CD8-positive, alpha-beta memory T cell (primary cell): ENCODE data around the gene PALD1. TPM values are rescaled to one million over a fixed set of nuclear protein-coding genes. Genes with fewer than 3 reads are reported as not detected.

Experiments used
- CTCF ChIA-PET: fragments of 350-600 bp; sonication (Branson Sonifier 250); formaldehyde crosslinking; loops from one replicate; lab custom pipeline; 2021; ENCODE audit warnings: antibody characterized with exemption; lab: Charles Lee
- POLR2A ChIA-PET: fragments of 350-600 bp; sonication (Branson Sonifier 250); formaldehyde crosslinking; loops from one replicate; lab custom pipeline; 2021; ENCODE audit warnings: antibody characterized with exemption; lab: Charles Lee
- DNase-seq, 5 donors: peaks; one replicate each; pipeline versions ENCODE4 v3.0.0 to v3.0.0-alpha.2; 2020 to 2022; ENCODE audit warnings: mixed read lengths in 1 of 5
- H3K27ac ChIP-seq: one replicate; pipeline ENCODE4 v1.7.0; 2013; ENCODE audit warnings: low read depth, mild to moderate bottlenecking, low read length, moderate library complexity
- H3K27me3 ChIP-seq: 2 replicates; pipeline ENCODE4 v1.7.0; 2013; ENCODE audit warnings: low read length, mild to moderate bottlenecking; ENCODE audit not compliant: insufficient read depth, poor library complexity, severe bottlenecking
- H3K36me3 ChIP-seq: 2 replicates; pipeline ENCODE4 v1.7.0; 2013; ENCODE audit warnings: mild to moderate bottlenecking, low read length, moderate library complexity; ENCODE audit not compliant: insufficient read depth
- H3K4me1 ChIP-seq: 2 replicates; pipeline ENCODE4 v1.7.0; 2013; ENCODE audit warnings: mild to moderate bottlenecking, low read length, moderate library complexity; ENCODE audit not compliant: insufficient read depth
- H3K4me3 ChIP-seq: 2 replicates; pipeline ENCODE4 v1.7.0; 2013; ENCODE audit warnings: mild to moderate bottlenecking, low read length
- H3K9me3 ChIP-seq: 2 replicates; pipeline ENCODE4 v1.7.0; 2013; ENCODE audit warnings: mild to moderate bottlenecking, low read length
- H3K27ac Mint-ChIP-seq, 8 donors: one replicate each; pipeline ENCODE4 v1.8.0; 2020 to 2021; ENCODE audit warnings: mixed read lengths in 8 of 8, mild to moderate bottlenecking in 6 of 8, inconsistent platforms in 3 of 8, moderate library complexity in 3 of 8
- H3K27me3 Mint-ChIP-seq, 2 donors: one replicate each; pipeline ENCODE4 v1.8.0; 2020 to 2021; ENCODE audit warnings: mixed read lengths in 2 of 2, mild to moderate bottlenecking in 1 of 2, moderate library complexity in 1 of 2
- H3K36me3 Mint-ChIP-seq, 3 donors: one replicate each; pipeline ENCODE4 v1.8.0; 2020 to 2021; ENCODE audit warnings: mixed read lengths in 3 of 3, inconsistent platforms in 1 of 3, mild to moderate bottlenecking in 1 of 3
- H3K4me1 Mint-ChIP-seq, 3 donors: one replicate each; pipeline ENCODE4 v1.8.0; 2020 to 2021; ENCODE audit warnings: mixed read lengths in 3 of 3, inconsistent platforms in 1 of 3, mild to moderate bottlenecking in 1 of 3
- H3K4me3 Mint-ChIP-seq, 7 donors: one replicate each; pipeline ENCODE4 v1.8.0; 2020 to 2021; ENCODE audit warnings: mixed read lengths in 7 of 7, mild to moderate bottlenecking in 6 of 7, moderate library complexity in 4 of 7, inconsistent platforms in 2 of 7
- H3K9me3 Mint-ChIP-seq, 5 donors: one replicate each; pipeline ENCODE4 v1.8.0; 2020 to 2022; ENCODE audit warnings: mixed read lengths in 5 of 5, mild to moderate bottlenecking in 3 of 5, moderate library complexity in 2 of 5, inconsistent platforms in 1 of 5
- polyA plus RNA-seq: library from polyadenylated mRNA; unstranded; fragments of 300-500 nt; fragmentation: Illumina TruSeq; gene quantifications from one replicate; pipeline ENCODE4 v1.2.3, GENCODE V29; 2021
- total RNA-seq, 2 experiments: library from RNA; stranded (reverse); gene quantifications; one replicate each; pipeline ENCODE4 v1.2.3, GENCODE V29; 2021

PALD1 gene
- total and polyA plus RNA-seq, 3 experiments from 2014 or later, result 0.20 to 0.29 TPM; not detected in 1

DNA sequence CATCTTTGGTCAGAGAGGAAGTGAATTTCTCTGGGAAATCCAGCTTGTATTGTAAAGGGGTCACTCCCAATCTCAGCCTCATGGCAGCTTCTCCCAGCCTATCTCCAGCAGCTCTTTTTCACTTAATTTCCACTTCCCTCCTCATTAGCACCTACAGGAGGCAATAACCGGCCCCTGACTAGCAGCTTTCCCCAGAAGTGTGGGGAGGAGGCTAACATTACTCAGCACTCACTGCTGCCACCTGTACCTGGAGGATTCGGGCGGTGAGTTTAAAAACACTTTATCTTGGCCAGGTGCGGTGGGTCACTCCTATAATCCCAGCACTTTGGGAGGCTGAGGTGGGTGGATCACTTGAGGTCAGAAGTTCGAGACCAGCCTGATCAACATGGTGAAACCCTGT, 40.8 kb upstream of the PALD1 start:
- H3K4me1 Mint-ChIP-seq, result peaks cover 23 to 39% (median 25%) of the 10 kb centered on the region in 3 donors
- peaks cover 21% of the 10 kb centered on the region for H3K27me3 ChIP-seq
- CTCF ChIA-PET, result no interaction called here
- no peak overlapping the region for H3K4me3 ChIP-seq
- H3K4me3 Mint-ChIP-seq, result no peak overlapping the region
- no peaks in the 10 kb centered on the region for H3K36me3 Mint-ChIP-seq
- H3K9me3 ChIP-seq, result no peaks in the 10 kb centered on the region
- peak overlapping the region in 1 of 8 donors; percentile 58 for H3K27ac Mint-ChIP-seq
- peaks cover 30 to 31% of the 10 kb centered on the region in 2 donors for H3K27me3 Mint-ChIP-seq
- no peaks in the 10 kb centered on the region for H3K9me3 Mint-ChIP-seq
- POLR2A ChIA-PET, result no interaction called here
- no peak overlapping the region for H3K27ac ChIP-seq
- H3K36me3 ChIP-seq, result no peaks in the 10 kb centered on the region
- no peak for DNase-seq
- peaks cover 31% of the 10 kb centered on the region for H3K4me1 ChIP-seq

DNA sequence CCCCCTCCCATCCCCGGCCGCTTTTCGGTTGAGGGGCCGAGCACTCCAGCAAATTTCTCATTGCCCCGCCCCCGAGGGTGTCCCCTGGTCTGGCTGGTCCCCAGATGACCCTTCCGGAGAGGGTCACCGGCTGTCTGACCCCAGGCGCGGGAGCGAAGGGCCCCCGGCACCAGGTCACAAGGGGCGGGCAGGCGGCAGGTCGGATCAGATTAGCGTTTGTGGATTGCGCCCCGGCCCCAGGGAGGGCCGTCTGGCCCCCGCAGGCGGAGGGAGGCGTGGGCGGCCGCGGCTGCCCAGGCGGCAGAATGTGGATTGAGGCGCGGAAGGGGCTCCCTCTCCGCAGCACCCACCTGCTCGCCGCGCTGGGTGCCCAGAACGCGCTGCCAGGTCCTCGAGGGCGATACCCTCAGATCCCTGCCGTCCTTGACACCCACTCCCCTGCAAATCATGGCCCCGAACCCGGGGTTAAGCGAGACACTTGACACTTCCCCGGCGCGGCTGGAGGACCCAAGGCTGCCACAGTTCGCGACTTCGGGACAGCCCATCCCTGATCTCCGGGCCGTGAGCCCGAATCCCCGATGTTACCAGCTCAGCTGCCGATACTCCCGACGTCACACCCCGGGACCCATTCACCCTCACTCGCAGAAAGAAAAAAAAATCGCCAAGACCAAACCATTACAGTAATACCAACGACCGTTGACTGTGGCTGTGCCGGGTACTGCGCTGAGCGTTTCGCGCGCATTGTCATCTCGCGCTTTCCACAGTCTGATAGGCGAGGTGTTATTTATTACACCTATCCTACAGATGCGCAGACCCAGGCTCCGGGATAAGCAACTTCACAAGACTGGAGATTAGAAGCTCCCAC, 38.0 kb upstream of the PALD1 start:
- Histone ChIP-seq H3K9me3 (no peaks in the 10 kb centered on the region), H3K4me3 (peak overlapping the region; percentile 34), H3K27ac (no peak overlapping the region), H3K36me3 (no peaks in the 10 kb centered on the region), H3K27me3 (peaks cover 26% of the 10 kb centered on the region), H3K4me1 (peaks cover 17% of the 10 kb centered on the region)
- H3K9me3 Mint-ChIP-seq, result no peaks in the 10 kb centered on the region
- CTCF ChIA-PET, result interaction anchor here (1.3 kb wide), 1 partner anchor 20 kb away, joined by 4 read pairs; no protein-coding TSS in a partner anchor
- peaks cover 45% of the 10 kb centered on the region in 2 donors for H3K27me3 Mint-ChIP-seq
- DNase-seq, result no peak
- peaks cover 14 to 26% (median 16%) of the 10 kb centered on the region in 3 donors for H3K4me1 Mint-ChIP-seq
- peak overlapping the region in 1 of 8 donors; percentile 65 for H3K27ac Mint-ChIP-seq
- POLR2A ChIA-PET, result no interaction called here
- H3K36me3 Mint-ChIP-seq, result no peaks in the 10 kb centered on the region
- H3K4me3 Mint-ChIP-seq, result peak overlapping the region in 6 of 7 donors; percentile 68 to 85 (median 73)

DNA sequence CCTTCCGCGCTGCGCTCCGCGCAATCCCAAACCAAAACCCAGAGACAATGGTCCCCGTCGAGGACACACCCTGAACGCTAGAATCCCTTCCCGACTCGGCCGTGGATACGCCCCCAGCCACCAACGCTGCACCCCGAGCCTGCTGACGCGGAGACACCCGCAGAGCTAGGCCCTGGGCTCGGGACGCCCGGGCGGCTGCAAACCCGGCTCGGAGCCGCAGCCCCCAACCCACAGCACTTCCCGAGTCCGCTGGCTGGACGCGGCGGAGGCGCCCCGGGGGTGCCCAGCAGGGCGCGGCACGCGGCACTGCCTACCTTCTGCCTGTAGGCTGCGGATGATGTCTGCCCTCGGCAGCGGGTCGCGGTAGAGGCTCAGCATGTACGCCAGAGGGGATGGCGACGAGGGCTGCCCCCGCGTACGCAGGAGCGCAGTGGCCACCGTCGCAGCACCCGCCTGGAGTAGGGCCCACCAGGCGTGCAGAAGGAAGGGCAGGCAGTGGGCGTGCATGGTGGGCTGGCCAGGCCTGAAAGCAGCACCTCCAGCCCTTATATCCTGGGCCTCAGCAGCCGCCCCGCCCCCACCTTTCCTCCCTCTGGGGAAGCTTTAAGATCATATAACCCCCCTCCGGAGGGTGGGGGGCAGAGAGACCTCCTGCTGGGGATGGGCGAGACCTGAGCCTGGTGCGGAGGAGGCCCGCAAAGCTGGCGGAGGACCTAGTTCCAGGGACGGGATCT, 37.2 kb upstream of the PALD1 start, which contains the start of gene NODAL:
Gene NODAL (minus strand): TSS at position 521 of the 734 bp plus-strand sequence. CDS start 14 bp downstream, at position 507.
- no peak within 1 kb of the TSS for H3K27ac ChIP-seq
- H3K4me3 ChIP-seq, result peak within 1 kb of the TSS; percentile 34
- H3K4me1 Mint-ChIP-seq, result peaks cover 14 to 26% (median 16%) of the 10 kb centered on the region in 3 donors
- CTCF ChIA-PET, result interaction anchor here (1.3 kb wide), 1 partner anchor 20 kb away, joined by 4 read pairs; no protein-coding TSS in a partner anchor
- H3K9me3 ChIP-seq, result no peaks in the 10 kb centered on the region
- H3K27me3 ChIP-seq, result peaks cover 26% of the 10 kb centered on the region
- H3K9me3 Mint-ChIP-seq, result no peaks in the 10 kb centered on the region
- H3K4me3 Mint-ChIP-seq, result peak within 1 kb of the TSS in 6 of 7 donors; percentile 68 to 85 (median 73)
- peak in 2 of 5 donors; percentile 7 to 14 for DNase-seq
- peaks cover 17% of the 10 kb centered on the region for H3K4me1 ChIP-seq
- peaks cover 48 to 50% of the 10 kb centered on the region in 2 donors for H3K27me3 Mint-ChIP-seq
- H3K36me3 Mint-ChIP-seq, result no peaks in the 10 kb centered on the region
- H3K36me3 ChIP-seq, result no peaks in the 10 kb centered on the region
- POLR2A ChIA-PET, result no interaction called here
- peak within 1 kb of the TSS in 1 of 8 donors; percentile 65 for H3K27ac Mint-ChIP-seq

DNA sequence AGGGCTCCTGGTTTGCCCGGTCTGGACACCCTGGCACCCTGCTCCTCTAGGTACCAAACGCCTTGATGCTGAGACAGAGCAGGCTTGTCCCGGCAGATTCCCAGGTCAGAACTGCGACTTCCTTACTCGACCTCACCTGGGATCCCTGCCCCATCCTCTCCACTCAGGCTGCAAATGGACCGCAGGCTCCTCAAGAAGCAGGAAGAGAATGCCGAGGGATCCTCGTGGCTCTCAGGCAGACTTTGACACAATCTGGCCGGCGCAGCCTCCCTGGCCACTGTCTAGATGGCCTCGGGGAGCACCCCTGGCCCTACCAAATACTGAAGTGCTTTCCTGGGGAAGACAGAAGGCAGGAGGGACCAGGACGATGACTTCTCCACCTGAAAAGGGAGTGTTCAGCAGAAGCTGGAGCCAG, 36.7 kb upstream of the PALD1 start:
- Mint-ChIP-seq H3K27ac (no peak overlapping the region), H3K27me3 (peaks cover 48 to 53% of the 10 kb centered on the region in 2 donors), H3K4me1 (peaks cover 14 to 26% (median 16%) of the 10 kb centered on the region in 3 donors), H3K4me3 (peak overlapping the region in 3 of 7 donors; percentile 30 to 49 (median 32)), H3K9me3 (no peaks in the 10 kb centered on the region), H3K36me3 (no peaks in the 10 kb centered on the region)
- no peak overlapping the region for H3K27ac ChIP-seq
- ChIA-PET CTCF (interaction anchor here (1.3 to 1.5 kb wide), 2 partner anchors 19 to 20 kb away, joined by 4 to 5 read pairs; no protein-coding TSS in a partner anchor), POLR2A (no interaction called here)
- no peaks in the 10 kb centered on the region for H3K36me3 ChIP-seq
- no peak for DNase-seq
- H3K4me3 ChIP-seq, result no peak overlapping the region
- H3K27me3 ChIP-seq, result peaks cover 26% of the 10 kb centered on the region
- no peaks in the 10 kb centered on the region for H3K9me3 ChIP-seq
- H3K4me1 ChIP-seq, result peaks cover 17% of the 10 kb centered on the region

DNA sequence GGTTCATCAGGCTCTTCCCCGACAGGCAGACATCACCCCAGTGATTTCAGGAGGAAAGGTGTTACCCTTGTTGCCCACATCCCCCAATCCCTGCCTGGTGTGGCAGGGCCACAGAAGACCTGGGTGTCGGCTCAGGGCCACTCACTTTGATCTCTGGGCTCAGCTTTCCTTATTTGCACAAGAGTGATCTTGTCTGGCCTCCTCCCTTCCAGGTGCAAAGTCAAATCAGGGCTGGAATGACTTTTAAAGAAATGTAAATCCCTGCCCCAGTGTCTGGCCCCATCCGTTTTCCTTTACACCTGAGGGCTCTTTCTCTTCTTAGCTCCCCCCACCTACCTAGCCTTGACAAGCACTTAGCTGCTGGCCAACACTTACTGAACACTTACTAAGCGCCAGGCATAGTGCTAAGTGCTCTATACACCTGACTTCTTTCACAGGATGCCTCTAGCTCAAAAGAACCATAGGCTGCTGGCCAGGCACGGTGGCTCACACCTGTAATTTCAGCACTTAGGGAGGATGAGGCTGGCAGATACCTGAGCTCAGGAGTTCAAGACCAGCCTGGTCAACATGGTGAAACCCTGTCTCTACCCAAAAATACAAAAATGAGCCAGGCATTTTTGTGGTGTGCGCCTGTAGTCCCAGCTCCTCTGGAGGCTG, 36.1 kb upstream of the PALD1 start:
- H3K4me1 ChIP-seq, result peaks cover 17% of the 10 kb centered on the region
- ChIA-PET POLR2A (interaction anchor here (0.7 kb wide), 1 partner anchor 9 kb away, joined by 3 read pairs; no protein-coding TSS in a partner anchor), CTCF (interaction anchor here (1.5 kb wide), 1 partner anchor 20 kb away, joined by 5 read pairs; no protein-coding TSS in a partner anchor)
- peaks cover 26% of the 10 kb centered on the region for H3K27me3 ChIP-seq
- no peaks in the 10 kb centered on the region for H3K36me3 ChIP-seq
- Mint-ChIP-seq H3K4me3 (peak overlapping the region in 6 of 7 donors; percentile 0 to 67 (median 24)), H3K36me3 (no peaks in the 10 kb centered on the region), H3K9me3 (no peaks in the 10 kb centered on the region), H3K27me3 (peaks cover 48 to 53% of the 10 kb centered on the region in 2 donors), H3K27ac (no peak overlapping the region), H3K4me1 (peaks cover 14 to 26% (median 16%) of the 10 kb centered on the region in 3 donors)
- H3K4me3 ChIP-seq, result no peak overlapping the region
- no peak for DNase-seq
- H3K9me3 ChIP-seq, result no peaks in the 10 kb centered on the region
- H3K27ac ChIP-seq, result no peak overlapping the region

DNA sequence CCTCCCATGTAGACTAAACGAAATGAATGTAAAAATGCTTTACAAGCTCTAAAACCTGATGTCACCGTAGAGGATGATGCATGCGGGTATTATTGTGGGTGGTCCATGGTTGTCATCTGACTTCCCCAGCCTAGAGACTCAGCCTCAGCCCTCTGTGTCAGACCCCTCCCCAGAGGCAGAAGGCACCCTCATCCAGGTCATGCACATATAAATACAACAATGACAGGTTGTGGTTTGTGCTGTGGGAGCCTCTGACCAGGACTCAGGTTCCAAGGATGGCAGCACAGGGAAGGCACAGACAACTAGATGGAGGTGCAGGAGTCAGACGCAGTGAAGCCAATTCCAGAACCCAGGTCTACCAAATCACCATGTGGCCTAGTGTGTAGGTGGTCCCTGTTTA, 33.8 kb upstream of the PALD1 start:
- POLR2A ChIA-PET, result interaction anchor here (0.6 kb wide), 1 partner anchor 21 kb away, joined by 3 read pairs; no protein-coding TSS in a partner anchor
- Mint-ChIP-seq H3K4me3 (no peak overlapping the region), H3K27me3 (peaks cover 45 to 55% of the 10 kb centered on the region in 2 donors), H3K9me3 (no peaks in the 10 kb centered on the region), H3K36me3 (no peaks in the 10 kb centered on the region), H3K4me1 (peaks cover 14 to 24% (median 16%) of the 10 kb centered on the region in 3 donors), H3K27ac (no peak overlapping the region)
- Histone ChIP-seq H3K27me3 (peaks cover 26% of the 10 kb centered on the region), H3K4me3 (no peak overlapping the region), H3K4me1 (peaks cover 17% of the 10 kb centered on the region), H3K36me3 (no peaks in the 10 kb centered on the region), H3K27ac (no peak overlapping the region), H3K9me3 (no peaks in the 10 kb centered on the region)
- CTCF ChIA-PET, result interaction anchor here (1.2 kb wide), 1 partner anchor 16 kb away, joined by 3 read pairs; no protein-coding TSS in a partner anchor
- no peak for DNase-seq
